IMR-90 (cell line): ENCODE results near the gene TRIO.

Experiments
- BHLHE40 ChIP-seq: fragments of 150-350 bp; IDR thresholded peaks from 2 replicates; pipeline ENCODE4 v1.6.1; 2016; ENCODE audit warnings: mild to moderate bottlenecking, low read depth, low read length
- CEBPB ChIP-seq: IDR thresholded peaks from 2 replicates; pipeline ENCODE4 v1.6.1; 2012; ENCODE audit warnings: low read depth, low read length, improper control_type of control experiment
- CTCF ChIP-seq: conservative IDR thresholded peaks from 2 replicates; pipeline ENCODE4 v1.5.1; 2012; ENCODE audit warnings: mild to moderate bottlenecking, low read depth, low read length, improper control_type of control experiment
- ELK1 ChIP-seq: fragments of 150-350 bp; IDR thresholded peaks from 2 replicates; pipeline ENCODE4 v1.6.1; 2016; ENCODE audit warnings: low read depth, mild to moderate bottlenecking, low read length, moderate library complexity, borderline replicate concordance
- FOS ChIP-seq: fragments of 150-350 bp; IDR thresholded peaks from 2 replicates; pipeline ENCODE4 v1.6.1; 2016; ENCODE audit warnings: low read depth, low read length
- MAFK ChIP-seq: IDR thresholded peaks from 2 replicates; pipeline ENCODE4 v1.6.1; 2012; ENCODE audit warnings: low read depth, low read length, improper control_type of control experiment
- MXI1 ChIP-seq: IDR thresholded peaks from 2 replicates; pipeline ENCODE4 v1.6.1; 2012; ENCODE audit warnings: low read depth, mild to moderate bottlenecking, low read length, moderate library complexity, borderline replicate concordance
- POLR2A ChIP-seq: IDR thresholded peaks from 2 replicates; pipeline ENCODE4 v1.6.1; 2012; ENCODE audit warnings: mild to moderate bottlenecking, low read depth, low read length
- RAD21 ChIP-seq: IDR thresholded peaks from 2 replicates; pipeline ENCODE4 v1.6.1; 2012; ENCODE audit warnings: low read length, improper control_type of control experiment
- RFX5 ChIP-seq: IDR thresholded peaks from 2 replicates; pipeline ENCODE4 v1.8.0; 2012; ENCODE audit warnings: low read depth, mild to moderate bottlenecking, low read length, moderate library complexity
- USF2 ChIP-seq: fragments of 150-350 bp; IDR thresholded peaks from 2 replicates; pipeline ENCODE4 v1.6.1; 2017; ENCODE audit warnings: mild to moderate bottlenecking, antibody characterized with exemption, low read length, low read depth

GRCh38 chr5:14189680-14190079, 46.5 kb downstream of the TRIO start:
- TF ChIP-seq MAFK = no peak
- TF ChIP-seq RFX5 = no peak
- no peak for TF ChIP-seq CTCF
- TF ChIP-seq POLR2A = no peak
- TF ChIP-seq BHLHE40 = no peak
- TF ChIP-seq CEBPB = no peak
- TF ChIP-seq ELK1 = no peak
- TF ChIP-seq RAD21 = no peak
- no peak for TF ChIP-seq MXI1
- TF ChIP-seq FOS = no peak
- no peak for TF ChIP-seq USF2
